ENCODE results near the gene BRD4.

The BRD4 gene

GRCh38 chr19:15238639-15239155 is 93.6 kb downstream of the BRD4 start:
- DNase-seq (ENCODE audit: low read depth) = no peak
- no peak for TF ChIP-seq CTCF (conservative IDR thresholded peaks at IDR 0.05; ENCODE audit: control insufficient read depth, insufficient read depth, low read depth, low read length)
- no peak overlapping the region for H3K4me3 ChIP-seq (ENCODE audit: control insufficient read depth, low read depth, low read length)

GRCh38 chr19:15237759-15238638 is 94.3 kb downstream of the BRD4 start:
- H3K4me3 ChIP-seq (ENCODE audit: control insufficient read depth, low read depth, low read length) = no peak overlapping the region
- DNase-seq (ENCODE audit: low read depth) = no peak
- TF ChIP-seq CTCF (conservative IDR thresholded peaks at IDR 0.05; ENCODE audit: control insufficient read depth, insufficient read depth, low read depth, low read length) = no peak

- no peak for TF ChIP-seq CTCF (conservative IDR thresholded peaks at IDR 0.05; ENCODE audit: control insufficient read depth, insufficient read depth, low read depth, low read length)
- DNase-seq (ENCODE audit: low read depth) = no peak
These were observed 95.5 kb downstream of the BRD4 start for GRCh38 chr19:15236886-15237285.

GRCh38 chr19:15235781-15236180 is 96.6 kb downstream of the BRD4 start:
- DNase-seq (ENCODE audit: low read depth) = no peak
- no peak overlapping the region for H3K4me3 ChIP-seq (ENCODE audit: control insufficient read depth, low read depth, low read length)
- TF ChIP-seq CTCF (conservative IDR thresholded peaks at IDR 0.05; ENCODE audit: control insufficient read depth, insufficient read depth, low read depth, low read length) = no peak

More at GRCh38 chr19:15236886-15237285, 95.5 kb downstream of the BRD4 start:
- H3K4me3 ChIP-seq (ENCODE audit: control insufficient read depth, low read depth, low read length) = no peak overlapping the region

- H3K4me3 ChIP-seq (ENCODE audit: control insufficient read depth, low read depth, low read length) = no peak overlapping the region
- no peak for DNase-seq (ENCODE audit: low read depth)
- no peak for TF ChIP-seq CTCF (conservative IDR thresholded peaks at IDR 0.05; ENCODE audit: control insufficient read depth, insufficient read depth, low read depth, low read length)
These were observed 97.8 kb downstream of the BRD4 start for GRCh38 chr19:15234431-15235130.

- TF ChIP-seq CTCF (conservative IDR thresholded peaks at IDR 0.05; ENCODE audit: control insufficient read depth, insufficient read depth, low read depth, low read length) = no peak
- H3K4me3 ChIP-seq (ENCODE audit: control insufficient read depth, low read depth, low read length) = no peak overlapping the region
- DNase-seq (ENCODE audit: low read depth) = no peak
These were observed 101.1 kb downstream of the BRD4 start for GRCh38 chr19:15231271-15231670.

All from fibroblast of mammary gland (primary cell).